Neural cell (in vitro differentiated cells): Measurements from ENCODE around the gene DRAM2. TPM values are rescaled to one million over a fixed set of nuclear protein-coding genes. Genes with fewer than 3 reads are reported as not detected.

Experiments
- H2AFZ ChIP-seq: fragments of 200-600, 300-800 bp; sonication (generic), shearing (Covaris generic); 2 replicates; pipeline ENCODE4 v1.6.0; 2014; ENCODE audit warnings: low read depth, mild to moderate bottlenecking, antibody characterized with exemption, low read length, moderate library complexity
- H3F3A ChIP-seq: fragments of 200-600 bp; shearing (Covaris generic); 2 replicates; pipeline ENCODE4 v1.6.1; 2016; ENCODE audit warnings: mild to moderate bottlenecking, moderate library complexity, mixed read lengths, antibody characterized with exemption, low read length; ENCODE audit not compliant: insufficient read depth, poor library complexity, severe bottlenecking
- H3K27ac ChIP-seq: fragments of 200-600, 300-800 bp; sonication (generic), shearing (Covaris generic); 2 replicates; pipeline ENCODE4 v1.5.1; 2014; ENCODE audit warnings: mild to moderate bottlenecking, low read length, moderate library complexity
- H3K27me3 ChIP-seq: fragments of 300-800, 200-600 bp; sonication (generic), shearing (Covaris generic); 2 replicates; pipeline ENCODE4 v1.6.0; 2014; ENCODE audit warnings: mild to moderate bottlenecking, low read depth, low read length, moderate library complexity; ENCODE audit not compliant: insufficient read depth
- H3K36me3 ChIP-seq: fragments of 300-800, 200-600 bp; sonication (generic), shearing (Covaris generic); 2 replicates; pipeline ENCODE4 v1.5.1; 2014; ENCODE audit warnings: mild to moderate bottlenecking, antibody characterized with exemption, low read length, moderate library complexity; ENCODE audit not compliant: insufficient read depth
- H3K4me2 ChIP-seq: fragments of 300-800, 200-600 bp; sonication (generic), shearing (Covaris generic); 2 replicates; pipeline ENCODE4 v1.6.0; 2014; ENCODE audit warnings: mild to moderate bottlenecking, low read length
- H3K4me3 ChIP-seq: fragments of 300-800, 200-600 bp; sonication (generic), shearing (Covaris generic); 2 replicates; pipeline ENCODE4 v1.5.1; 2014; ENCODE audit warnings: mild to moderate bottlenecking, low read length, moderate library complexity
- H3K79me2 ChIP-seq: fragments of 200-600 bp; shearing (Covaris generic); replicated peaks from 2 replicates; pipeline ENCODE4 v1.6.0; 2014; ENCODE audit warnings: mild to moderate bottlenecking, low read length, moderate library complexity; ENCODE audit not compliant: insufficient read depth
- H3K9ac ChIP-seq: fragments of 300-800, 200-600 bp; sonication (generic), shearing (Covaris generic); 2 replicates; pipeline ENCODE4 v1.6.1; 2016; ENCODE audit warnings: mild to moderate bottlenecking, low read length, mixed read lengths
- H3K9me2 ChIP-seq: fragments of 200-600 bp; shearing (Covaris generic); 2 replicates; pipeline ENCODE4 v1.6.1; 2016; ENCODE audit warnings: mild to moderate bottlenecking, low read length, mixed read lengths; ENCODE audit not compliant: insufficient read depth
- H3K9me3 ChIP-seq: fragments of 200-600, 300-800 bp; sonication (generic), shearing (Covaris generic); 2 replicates; pipeline ENCODE4 v1.6.1; 2016; ENCODE audit warnings: mild to moderate bottlenecking, mixed run types, low read length, moderate library complexity, mixed read lengths
- H4K20me1 ChIP-seq: fragments of 200-600 bp; shearing (Covaris generic); 2 replicates; pipeline ENCODE4 v1.6.1; 2016; ENCODE audit warnings: mild to moderate bottlenecking, mixed run types; ENCODE audit not compliant: insufficient read depth
- CTCF ChIP-seq: fragments of 450-650 bp; IDR thresholded peaks from 2 replicates; pipeline ENCODE4 v1.5.1; 2014; ENCODE audit warnings: antibody characterized with exemption, mild to moderate bottlenecking, moderate library complexity; ENCODE audit not compliant: poor library complexity, severe bottlenecking
- EP300 ChIP-seq: fragments of 450-650 bp; conservative IDR thresholded peaks from 2 replicates; pipeline ENCODE4 v1.6.1; 2014; ENCODE audit warnings: antibody characterized with exemption, mild to moderate bottlenecking, moderate library complexity; ENCODE audit not compliant: poor library complexity, severe bottlenecking
- EZH2 ChIP-seq: fragments of 200-600, 300-800 bp; shearing (Covaris generic), sonication (generic); IDR thresholded peaks from 2 replicates; pipeline ENCODE4 v1.6.1; 2014; ENCODE audit warnings: antibody characterized with exemption, low read length, borderline replicate concordance, mild to moderate bottlenecking; ENCODE audit not compliant: insufficient read depth, poor library complexity, severe bottlenecking
- MXI1 ChIP-seq: fragments of 450-650 bp; conservative IDR thresholded peaks from 2 replicates; pipeline ENCODE4 v1.6.1; 2014; ENCODE audit warnings: antibody characterized with exemption, mild to moderate bottlenecking; ENCODE audit not compliant: poor library complexity, severe bottlenecking
- POLR2AphosphoS5 ChIP-seq: IDR thresholded peaks from 2 replicates; pipeline ENCODE4 v1.6.1; 2012
- RAD21 ChIP-seq: fragments of 450-650 bp; conservative IDR thresholded peaks from 2 replicates; pipeline ENCODE4 v1.6.1; 2014; ENCODE audit warnings: antibody characterized with exemption, mild to moderate bottlenecking, moderate library complexity
- REST ChIP-seq: IDR thresholded peaks from 2 replicates; pipeline ENCODE4 v1.6.1; 2012; ENCODE audit warnings: borderline replicate concordance
- SMC3 ChIP-seq: fragments of 450-650 bp; conservative IDR thresholded peaks from 2 replicates; pipeline ENCODE4 v1.6.1; 2014; ENCODE audit warnings: antibody characterized with exemption, mild to moderate bottlenecking, moderate library complexity; ENCODE audit not compliant: poor library complexity
- TAF1 ChIP-seq: IDR thresholded peaks from 2 replicates; pipeline ENCODE4 v1.6.1; 2012; ENCODE audit warnings: low read depth
- polyA plus RNA-seq: library from polyadenylated mRNA; depleted of rRNA; stranded (reverse); fragments of >200 nt; gene quantifications from 2 replicates; pipeline ENCODE4 v1.2.3, GENCODE V29; 2014

The DRAM2 gene
- polyA plus RNA-seq, 1 donor from 2014 or later, result 71.0 TPM

GRCh38 chr1:111101854-111102642 is 37.8 kb downstream of the DRAM2 start:
- no peaks in the 10 kb centered on the region for H4K20me1 ChIP-seq
- H2AFZ ChIP-seq, result no peak overlapping the region
- no peak overlapping the region for H3K9ac ChIP-seq
- peaks cover 6% of the 10 kb centered on the region for H3K9me3 ChIP-seq
- no peaks in the 10 kb centered on the region for H3K9me2 ChIP-seq
- H3K27ac ChIP-seq, result no peak overlapping the region
- no peak for TF ChIP-seq CTCF
- TF ChIP-seq REST, result no peak
- TF ChIP-seq TAF1, result no peak
- TF ChIP-seq RAD21, result no peak
- TF ChIP-seq EP300, result no peak
- no peak for TF ChIP-seq EZH2
- no peak for TF ChIP-seq POLR2AphosphoS5
- TF ChIP-seq MXI1, result no peak
- TF ChIP-seq SMC3, result no peak
- no peaks in the 10 kb centered on the region for H3K27me3 ChIP-seq
- no peaks in the 10 kb centered on the region for H3F3A ChIP-seq
- H3K4me2 ChIP-seq, result no peak overlapping the region
- H3K4me3 ChIP-seq, result no peak overlapping the region
- no peaks in the 10 kb centered on the region for H3K36me3 ChIP-seq
- H3K79me2 ChIP-seq, result no peaks in the 10 kb centered on the region

GRCh38 chr1:111099289-111099688 is 40.6 kb downstream of the DRAM2 start:
- H3K27ac ChIP-seq, result no peak overlapping the region

More at GRCh38 chr1:111099289-111099688, 40.6 kb downstream of the DRAM2 start:
- H3K9ac ChIP-seq, result no peak overlapping the region
- H3K4me3 ChIP-seq, result no peak overlapping the region
- H4K20me1 ChIP-seq, result no peaks in the 10 kb centered on the region
- TF ChIP-seq EZH2 (no peak), SMC3 (no peak), POLR2AphosphoS5 (no peak), TAF1 (no peak), CTCF (no peak), MXI1 (no peak), RAD21 (no peak), EP300 (no peak), REST (no peak)
- no peaks in the 10 kb centered on the region for H3K36me3 ChIP-seq
- H3K27me3 ChIP-seq, result no peaks in the 10 kb centered on the region
- H2AFZ ChIP-seq, result no peak overlapping the region
- no peaks in the 10 kb centered on the region for H3K9me2 ChIP-seq
- no peaks in the 10 kb centered on the region for H3F3A ChIP-seq
- no peaks in the 10 kb centered on the region for H3K79me2 ChIP-seq
- H3K9me3 ChIP-seq, result peaks cover 6% of the 10 kb centered on the region
- no peak overlapping the region for H3K4me2 ChIP-seq
